Measurements from ENCODE around the gene GEMIN2.
A peak's percentile ranks its signal among the peaks of the same experiment; 100 is the strongest.

GEMIN2 gene

GRCh38 chr14:39169541-39169900, 55.4 kb downstream of the GEMIN2 start:
- no peak for DNase-seq (ENCODE audit: low spot score)
- CTCF ChIA-PET: interaction anchor here (0.6 kb wide), 1 partner anchor 195 kb away, joined by 3 read pairs; no protein-coding TSS in a partner anchor
- H3K27ac ChIP-seq: peak overlapping the region; percentile 97
- POLR2A ChIA-PET (ENCODE audit: low non-redundant PET): interaction anchor here (0.9 to 1.7 kb wide), 2 partner anchors 97 to 99 kb away, joined by 4 to 21 read pairs; no protein-coding TSS in a partner anchor
- TF ChIP-seq CTCF (conservative IDR thresholded peaks at IDR 0.05; ENCODE audit: low read depth): no peak

GRCh38 chr14:39173198-39173597, 59.1 kb downstream of the GEMIN2 start:
- H3K27ac ChIP-seq: no peak overlapping the region
- ChIA-PET CTCF (no interaction called here), POLR2A (ENCODE audit: low non-redundant PET) (no interaction called here)
- TF ChIP-seq CTCF (conservative IDR thresholded peaks at IDR 0.05; ENCODE audit: low read depth): no peak
- no peak for DNase-seq (ENCODE audit: low spot score)

GRCh38 chr14:39174560-39175444, 60.7 kb downstream of the GEMIN2 start, which contains the start of gene PNN:
TSS of gene PNN (plus strand) at chr14:39175254. CDS start at chr14:39175280, 26 bp downstream.
- peak; percentile 97 for DNase-seq (ENCODE audit: low spot score)
- peak within 1 kb of the TSS; percentile 93 for H3K27ac ChIP-seq
- ChIA-PET CTCF (interaction anchor here (0.6 kb wide), 1 partner anchor 91 kb away, joined by 9 read pairs; no protein-coding TSS in a partner anchor), POLR2A (ENCODE audit: low non-redundant PET) (interaction anchor here (0.8 kb wide), 1 partner anchor 92 kb away, joined by 4 read pairs; no protein-coding TSS in a partner anchor)
- TF ChIP-seq CTCF (conservative IDR thresholded peaks at IDR 0.05; ENCODE audit: low read depth): no peak

GRCh38 chr14:39175445-39176262, 61.5 kb downstream of the GEMIN2 start:
- TF ChIP-seq CTCF (conservative IDR thresholded peaks at IDR 0.05; ENCODE audit: low read depth): no peak
- CTCF ChIA-PET: no interaction called here
- H3K27ac ChIP-seq: peak overlapping the region; percentile 93
- POLR2A ChIA-PET (ENCODE audit: low non-redundant PET): no interaction called here
- DNase-seq (ENCODE audit: low spot score): peak; percentile 29

GRCh38 chr14:39176263-39177167, 62.4 kb downstream of the GEMIN2 start:
- no peak for DNase-seq (ENCODE audit: low spot score)
- no peak for TF ChIP-seq CTCF (conservative IDR thresholded peaks at IDR 0.05; ENCODE audit: low read depth)
- POLR2A ChIA-PET (ENCODE audit: low non-redundant PET): no interaction called here
- H3K27ac ChIP-seq: no peak overlapping the region
- CTCF ChIA-PET: no interaction called here

Measured in RWPE1 (cell line).